Suppressor macrophage (primary cell): Measurements from ENCODE around the gene FUNDC1.
"Not testable (repeated sequence)": the region's sequence is repeated elsewhere in the genome, so short reads cannot be mapped to it uniquely, and the experiment has no call there.

ENCODE experiments used
- DNase-seq, 4 experiments: peaks; one replicate each; pipeline ENCODE4 v3.0.0-alpha.2; 2020 to 2022
- total RNA-seq, 17 experiments: gene quantifications; one replicate each; lab custom pipeline; 2026; ENCODE audit warnings: mixed read lengths in 6 of 17, inconsistent platforms in 3 of 17; lab: John Stamatoyannopoulos, UW

The FUNDC1 gene
- total RNA-seq, result 4.5 to 12.7 (median 8.0) reads per million in 17 experiments

- DNase-seq, result peak; percentile 94 to 96 (median 94)
Measured at GRCh38 chrX:44542567-44543325, at the start of gene FUNDC1. Gene FUNDC1 (minus strand): TSS chrX:44542859. CDS start chrX:44542832, 27 bp downstream.

GRCh38 chrX:44585866-44586265, 43.2 kb upstream of the FUNDC1 start:
- peak in 1 of 4 experiments; percentile 9 for DNase-seq

- no peak for DNase-seq
Measured at GRCh38 chrX:44580466-44580865, 37.8 kb upstream of the FUNDC1 start.

GRCh38 chrX:44572340-44572938, 29.8 kb upstream of the FUNDC1 start:
- no peak for DNase-seq

GRCh38 chrX:44570522-44570921, 27.9 kb upstream of the FUNDC1 start:
- DNase-seq, result no peak

GRCh38 chrX:44569122-44569521, 26.5 kb upstream of the FUNDC1 start:
- DNase-seq, result no peak

- DNase-seq, result no peak
Measured at GRCh38 chrX:44568196-44568595, 25.5 kb upstream of the FUNDC1 start.

- not testable (repeated sequence) for DNase-seq
Measured at GRCh38 chrX:44561896-44562295, 19.2 kb upstream of the FUNDC1 start.

GRCh38 chrX:44550563-44550962, 7.9 kb upstream of the FUNDC1 start:
- no peak for DNase-seq

GRCh38 chrX:44545454-44545853, 2.8 kb upstream of the FUNDC1 start:
- DNase-seq, result peak in 2 of 4 experiments; percentile 8 to 19

- DNase-seq, result no peak
Measured at GRCh38 chrX:44544036-44544435, 1.4 kb upstream of the FUNDC1 start.

GRCh38 chrX:44536198-44536597, 6.5 kb downstream of the FUNDC1 start:
- no peak for DNase-seq

- no peak for DNase-seq
Measured at GRCh38 chrX:44529310-44529709, 13.3 kb downstream of the FUNDC1 start.

- DNase-seq, result no peak
Measured at GRCh38 chrX:44514272-44514671, 28.4 kb downstream of the FUNDC1 start.

- DNase-seq, result no peak
Measured at GRCh38 chrX:44507292-44507691, 35.4 kb downstream of the FUNDC1 start.

- no peak for DNase-seq
Measured at GRCh38 chrX:44506678-44507077, 36.0 kb downstream of the FUNDC1 start.

- DNase-seq, result no peak
Measured at GRCh38 chrX:44503560-44503959, 39.1 kb downstream of the FUNDC1 start.

- DNase-seq, result no peak
Measured at GRCh38 chrX:44495091-44495490, 47.6 kb downstream of the FUNDC1 start.

GRCh38 chrX:44494357-44494756, 48.3 kb downstream of the FUNDC1 start:
- no peak for DNase-seq

GRCh38 chrX:44489515-44489914, 53.1 kb downstream of the FUNDC1 start:
- DNase-seq, result no peak

- no peak for DNase-seq
Measured at GRCh38 chrX:44484607-44485146, 58.0 kb downstream of the FUNDC1 start.

GRCh38 chrX:44483965-44484606, 58.6 kb downstream of the FUNDC1 start:
- DNase-seq, result peak in 1 of 4 experiments; percentile 2

- DNase-seq, result peak in 1 of 4 experiments; percentile 4
Measured at GRCh38 chrX:44482575-44482974, 60.1 kb downstream of the FUNDC1 start.
